Inflammatory macrophage treated with lipopolysaccharide for 1 hour (primary cell): ENCODE data around the gene NT5DC2.
"Not testable (repeated sequence)": the region's sequence is repeated elsewhere in the genome, so short reads cannot be mapped to it uniquely, and the experiment has no call there.

Experiments
- DNase-seq, 2 donors: peaks; one replicate each; pipeline ENCODE4 v3.0.0-alpha.2; 2020 to 2022

The NT5DC2 gene

DNA sequence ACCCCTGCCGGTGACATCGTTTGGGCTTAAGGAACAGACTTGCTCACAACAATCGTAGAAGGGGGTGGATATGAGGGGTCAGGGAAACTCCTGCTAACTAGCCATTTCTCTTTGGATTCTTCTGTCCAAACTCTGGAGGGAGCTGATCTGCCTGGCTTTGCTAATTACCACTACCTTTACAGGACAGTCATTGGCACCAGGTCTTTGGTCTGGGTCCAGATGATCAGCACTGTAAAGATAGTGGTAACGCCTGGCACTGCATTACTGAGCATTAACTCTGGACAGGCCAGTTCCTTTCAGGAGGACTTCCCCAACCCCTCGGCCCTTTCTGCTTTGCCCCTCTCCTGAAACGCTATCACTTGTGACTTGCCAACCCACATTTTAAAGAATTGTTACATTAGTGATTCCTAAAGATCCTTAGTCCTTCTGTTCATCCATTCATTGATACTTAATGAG, 3.5 kb upstream of the NT5DC2 start:
- peak in 1 of 2 donors; percentile 18 for DNase-seq

- peak; percentile 98 to 99 for DNase-seq
Observed at GRCh38 chr3:52536369-52537164, 2.9 kb upstream of the NT5DC2 start, which contains the start of gene UQCC5. Gene UQCC5 (plus strand): TSS chr3:52536605. CDS start chr3:52536756, 151 bp downstream.

- DNase-seq: no peak
Observed at GRCh38 chr3:52536112-52536368, 2.4 kb upstream of the NT5DC2 start.

- no peak for DNase-seq
Observed at GRCh38 chr3:52535411-52536111, 1.9 kb upstream of the NT5DC2 start.

GRCh38 chr3:52534281-52535183, 875 bp upstream of the NT5DC2 start:
- DNase-seq: no peak

GRCh38 chr3:52532838-52533622, 627 bp downstream of the NT5DC2 start:
- no peak for DNase-seq

GRCh38 chr3:52532517-52532837, 1.2 kb downstream of the NT5DC2 start:
- DNase-seq: no peak

GRCh38 chr3:52531860-52532516, 1.7 kb downstream of the NT5DC2 start:
- no peak for DNase-seq

DNA sequence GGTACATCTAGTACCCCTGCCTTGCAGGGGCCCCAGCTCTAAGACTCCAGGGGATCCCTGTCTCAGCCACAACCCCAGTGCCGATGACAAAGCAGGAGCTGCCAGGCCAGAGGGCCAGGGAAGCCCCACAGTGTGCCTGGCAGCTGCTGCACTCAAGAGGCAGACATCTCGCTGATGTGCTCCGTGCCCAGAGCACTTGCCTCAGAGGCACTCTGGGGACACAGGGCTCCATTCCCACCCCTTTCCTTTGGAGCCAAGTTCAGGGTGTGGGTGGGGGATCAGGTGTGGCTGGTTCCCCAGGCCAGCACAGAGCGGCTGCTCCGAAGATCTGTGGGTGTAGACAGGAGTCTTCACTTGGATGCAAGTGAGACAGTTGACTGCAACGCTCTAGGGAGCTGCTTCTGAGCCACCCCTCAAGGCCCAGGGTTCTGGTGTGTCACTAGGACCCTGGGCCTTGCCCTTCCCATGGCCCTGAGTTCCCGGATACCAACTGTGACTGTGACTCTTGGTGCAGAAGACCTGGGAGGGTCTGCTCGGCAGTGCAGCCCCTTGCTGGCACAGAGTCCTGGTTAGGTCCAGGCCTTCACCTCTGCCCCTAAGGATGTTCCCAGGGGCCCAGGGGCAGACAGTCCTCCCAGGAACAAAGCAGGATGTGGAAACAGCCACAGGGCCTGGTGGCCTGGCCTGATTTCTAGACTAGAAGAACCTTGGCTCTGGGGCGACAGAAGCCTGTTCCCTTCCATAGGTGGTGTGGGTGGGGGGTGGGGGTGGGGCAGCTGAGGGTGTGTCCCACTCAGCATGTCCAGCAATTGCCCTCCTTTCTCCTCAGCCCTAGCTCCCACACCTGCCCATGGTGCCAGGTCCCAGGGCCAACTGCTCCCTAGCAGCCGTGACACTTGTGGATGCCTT, 2.5 kb downstream of the NT5DC2 start:
- no peak for DNase-seq

GRCh38 chr3:52529376-52530333, 4.0 kb downstream of the NT5DC2 start:
- DNase-seq: no peak

- no peak for DNase-seq
Observed at GRCh38 chr3:52528586-52529375, 4.9 kb downstream of the NT5DC2 start.

DNA sequence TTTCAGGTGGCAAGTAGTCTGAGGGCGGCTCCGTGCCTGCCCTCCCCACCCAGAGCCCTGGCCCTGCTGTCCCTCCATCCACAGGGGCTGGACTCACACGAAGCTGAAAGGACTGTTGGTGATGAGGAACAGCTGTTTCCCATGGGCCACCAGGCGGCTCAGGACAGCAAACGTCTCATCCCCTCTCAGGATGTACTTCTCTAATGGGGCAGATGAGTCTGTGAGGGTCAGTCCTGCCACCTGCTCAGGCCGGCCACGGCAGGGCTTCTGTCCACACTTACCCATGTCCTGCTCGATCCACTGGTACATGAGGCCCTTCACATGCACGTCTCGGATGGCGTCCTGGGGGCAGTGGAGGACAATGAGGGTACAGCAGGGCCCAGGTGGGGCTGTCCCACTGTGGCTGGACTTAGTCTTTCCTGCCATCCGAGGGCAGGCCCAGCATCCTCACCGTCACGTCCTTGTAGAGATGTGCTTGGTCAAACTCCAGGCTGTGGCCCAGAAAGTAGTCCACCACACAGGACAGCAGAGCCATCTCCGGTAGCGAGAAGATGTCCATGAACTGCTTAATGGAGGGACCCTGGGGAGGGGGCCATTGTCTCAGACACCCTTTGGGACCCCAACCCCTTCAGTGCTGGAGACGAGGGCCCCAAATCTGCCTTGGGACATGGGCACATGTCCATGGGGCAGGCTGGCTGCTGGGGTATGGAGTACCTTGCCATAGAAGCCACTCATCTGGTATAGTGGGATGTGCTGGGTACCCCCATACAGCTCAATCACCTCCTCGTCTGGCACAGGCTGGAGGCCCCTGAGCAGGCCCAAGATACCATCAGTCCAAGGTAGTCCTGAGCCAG, 5.7 kb downstream of the NT5DC2 start:
- DNase-seq: no peak

DNA sequence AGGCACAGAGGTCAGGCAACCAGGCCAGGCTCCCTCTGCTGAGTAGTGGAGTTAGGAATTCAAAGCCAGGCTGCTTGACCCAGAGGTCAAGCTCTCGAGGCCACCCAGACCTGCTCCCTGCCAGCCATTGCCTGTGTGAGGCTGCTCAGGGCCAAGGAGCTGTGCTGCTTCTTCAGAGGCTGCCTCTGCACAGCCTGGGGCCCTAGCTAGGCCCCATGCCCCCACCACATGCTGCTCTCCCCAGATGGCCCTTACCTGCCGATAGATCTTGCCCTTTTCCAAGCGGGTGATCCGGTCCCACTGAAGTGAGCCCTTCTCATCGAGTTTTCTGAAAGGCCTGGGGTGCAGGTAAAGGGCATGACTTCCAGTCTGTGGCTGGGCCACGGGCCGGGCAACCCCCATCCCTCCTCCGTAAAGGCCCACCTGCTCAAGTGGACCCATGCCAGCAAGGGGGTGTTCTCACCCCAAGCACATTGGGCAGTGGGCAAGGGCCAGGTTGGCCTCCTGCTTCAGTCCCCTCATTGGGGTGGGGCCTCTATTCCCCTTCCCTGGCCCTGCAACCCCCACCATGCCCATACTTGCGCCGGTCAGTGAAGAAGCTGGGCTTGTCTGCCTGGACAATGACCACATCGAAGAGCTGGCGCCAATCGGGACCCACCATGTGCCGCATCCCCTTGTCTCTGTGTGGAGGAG, 6.5 kb downstream of the NT5DC2 start:
- DNase-seq: no peak

GRCh38 chr3:52526671-52527038, 7.0 kb downstream of the NT5DC2 start:
- DNase-seq: not testable (repeated sequence)

DNA sequence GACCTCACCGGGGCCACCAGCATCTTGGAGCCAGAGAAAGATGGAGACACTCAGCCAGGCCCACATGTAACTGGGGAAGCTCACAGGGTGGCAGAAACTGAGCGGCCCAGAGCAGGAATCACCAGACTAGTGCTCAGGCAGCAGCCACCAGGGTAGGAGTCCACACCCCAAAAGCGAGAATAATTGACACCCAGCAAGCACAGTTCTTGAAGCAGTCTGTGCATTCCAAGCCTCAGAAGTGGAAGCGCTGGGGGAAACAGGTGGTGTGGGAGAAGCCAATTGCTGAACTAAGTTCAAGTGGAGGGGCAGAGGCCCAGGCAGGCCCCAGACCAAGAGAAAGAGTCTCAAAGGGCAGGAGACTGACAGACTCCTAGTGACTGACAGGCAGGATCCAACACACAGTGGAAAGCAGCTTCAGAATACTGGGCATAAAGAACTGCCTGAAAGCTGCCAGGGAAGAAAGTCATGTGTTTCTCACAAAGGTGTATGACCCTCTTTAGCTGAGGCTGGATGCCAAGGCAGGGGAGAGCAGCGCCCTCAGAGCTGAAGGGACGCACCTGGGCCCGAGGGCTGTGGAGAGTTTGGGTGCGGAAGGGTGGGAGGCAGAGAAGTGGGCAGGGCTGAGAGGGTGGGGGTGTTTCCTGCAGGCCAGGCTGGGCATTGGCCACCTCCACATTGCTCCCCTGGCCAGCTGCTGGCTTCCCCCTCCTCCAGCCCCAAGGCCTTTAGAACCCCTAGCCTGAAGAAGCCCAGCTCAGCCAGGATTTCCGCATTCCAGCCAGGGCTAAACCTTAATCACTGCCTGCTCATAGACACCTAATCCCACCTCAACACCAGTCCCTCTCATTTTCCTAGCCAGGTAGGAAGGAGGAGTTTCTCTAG, 7.7 kb downstream of the NT5DC2 start:
- no peak for DNase-seq
